Subcutaneous adipose tissue (tissue), 4 donors: ENCODE measurements around the gene CASP9. TPM values are rescaled to one million over a fixed set of nuclear protein-coding genes. Genes with fewer than 3 reads are reported as not detected.

Experiments used
- total RNA-seq, 4 donors: library from RNA; depleted of rRNA; stranded (reverse); fragments of >200 nt; gene quantifications; one replicate each; pipeline ENCODE4 v1.1.0, GENCODE V29; 2016
- TF ChIP-seq, protein P1 (sequence below): fragments of 450-650 bp; IDR thresholded peaks from one replicate; pipeline ENCODE4 v1.5.1; 2016; ENCODE audit warnings: low read depth, mild to moderate bottlenecking, control low read depth, antibody characterized with exemption, moderate library complexity

The CASP9 gene
- total RNA-seq, 4 donors from 2014 or later, result 10.1 to 12.1 (median 10.3) TPM

DNA sequence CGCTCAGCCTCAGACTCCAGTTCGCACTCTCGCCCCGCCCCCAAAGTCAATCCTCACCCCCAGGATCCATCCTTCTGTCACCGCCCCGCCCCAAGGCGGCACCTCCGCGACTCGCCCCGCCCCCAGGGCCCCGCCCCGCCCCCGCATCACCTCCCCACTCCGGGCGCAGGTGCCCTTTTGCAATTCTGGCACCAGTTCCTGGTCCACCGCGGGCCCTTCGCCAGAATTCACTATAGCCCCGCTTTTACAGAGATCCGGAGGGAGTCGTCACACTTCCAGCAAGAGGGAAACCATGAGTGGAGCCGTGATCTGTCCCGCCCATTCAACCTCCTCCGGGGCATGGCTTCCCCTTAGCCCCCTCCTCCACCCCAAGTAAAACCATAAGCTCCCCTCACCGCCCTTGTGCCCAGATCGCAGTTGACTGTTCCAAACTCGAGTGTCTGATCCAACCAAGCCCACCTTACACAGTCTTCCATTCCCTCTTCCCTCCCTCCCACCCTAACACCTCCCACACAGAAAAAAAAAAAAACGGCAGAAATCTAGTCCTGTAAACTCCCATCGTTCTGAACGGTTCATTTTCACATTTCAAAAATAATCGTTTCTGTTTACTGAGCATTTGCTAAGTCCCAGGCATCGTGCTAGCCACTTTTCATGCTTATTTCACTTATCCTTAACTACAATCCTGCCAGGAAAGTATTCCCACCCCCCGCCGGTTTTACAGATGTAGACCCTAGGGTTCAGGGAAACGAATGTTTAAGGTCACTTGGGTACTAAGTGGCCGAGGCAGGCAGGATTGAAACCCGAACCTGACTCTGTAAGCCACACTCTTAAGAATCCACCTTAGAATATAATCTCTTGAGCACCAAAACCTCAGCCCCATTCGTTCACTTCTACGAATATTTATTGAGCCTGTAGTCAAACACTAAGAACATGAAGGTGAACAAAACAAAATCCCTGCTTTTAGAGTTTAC lies 1.3 kb upstream of the CASP9 start:
- TF ChIP-seq, protein P1, sequence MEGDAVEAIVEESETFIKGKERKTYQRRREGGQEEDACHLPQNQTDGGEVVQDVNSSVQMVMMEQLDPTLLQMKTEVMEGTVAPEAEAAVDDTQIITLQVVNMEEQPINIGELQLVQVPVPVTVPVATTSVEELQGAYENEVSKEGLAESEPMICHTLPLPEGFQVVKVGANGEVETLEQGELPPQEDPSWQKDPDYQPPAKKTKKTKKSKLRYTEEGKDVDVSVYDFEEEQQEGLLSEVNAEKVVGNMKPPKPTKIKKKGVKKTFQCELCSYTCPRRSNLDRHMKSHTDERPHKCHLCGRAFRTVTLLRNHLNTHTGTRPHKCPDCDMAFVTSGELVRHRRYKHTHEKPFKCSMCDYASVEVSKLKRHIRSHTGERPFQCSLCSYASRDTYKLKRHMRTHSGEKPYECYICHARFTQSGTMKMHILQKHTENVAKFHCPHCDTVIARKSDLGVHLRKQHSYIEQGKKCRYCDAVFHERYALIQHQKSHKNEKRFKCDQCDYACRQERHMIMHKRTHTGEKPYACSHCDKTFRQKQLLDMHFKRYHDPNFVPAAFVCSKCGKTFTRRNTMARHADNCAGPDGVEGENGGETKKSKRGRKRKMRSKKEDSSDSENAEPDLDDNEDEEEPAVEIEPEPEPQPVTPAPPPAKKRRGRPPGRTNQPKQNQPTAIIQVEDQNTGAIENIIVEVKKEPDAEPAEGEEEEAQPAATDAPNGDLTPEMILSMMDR, result no peak

DNA sequence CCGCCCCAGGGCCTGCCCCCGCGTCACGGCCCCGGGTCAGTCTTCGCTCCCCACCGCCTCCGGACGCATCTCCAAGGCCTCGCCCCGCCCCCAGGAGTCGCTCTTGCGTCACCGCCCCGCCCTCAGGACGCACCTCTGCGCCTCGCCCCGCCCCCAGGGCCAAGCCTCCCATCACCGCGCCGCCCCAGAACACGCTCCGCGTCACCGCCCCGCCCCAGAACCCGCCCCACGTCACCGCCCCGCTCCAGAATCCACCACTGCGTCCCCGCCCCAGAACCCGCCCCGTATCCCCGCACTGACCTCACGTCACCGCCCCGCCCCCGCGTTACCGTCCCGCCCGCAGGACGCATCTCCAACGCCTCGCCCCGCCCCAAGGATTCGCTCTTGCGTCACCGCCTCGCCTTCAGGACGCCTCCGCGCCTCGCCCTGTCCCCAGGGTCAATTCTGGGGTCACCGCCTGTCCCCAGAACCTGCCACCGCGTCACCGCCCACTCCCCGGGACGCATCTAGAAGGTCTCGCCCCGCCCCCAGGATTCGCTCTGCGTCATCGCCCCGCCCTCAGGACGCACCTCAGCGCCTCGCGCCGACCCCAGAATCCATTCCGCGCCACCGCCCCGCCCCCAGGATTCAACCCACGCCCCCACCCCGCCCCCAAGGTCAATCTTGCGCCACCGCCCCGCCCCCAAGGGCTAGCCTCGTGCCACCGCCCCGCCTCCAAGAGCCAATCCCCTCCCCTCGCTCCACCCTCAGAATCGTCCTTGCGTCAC lies 451 bp upstream of the CASP9 start:
- TF ChIP-seq, protein P1, result no peak

DNA sequence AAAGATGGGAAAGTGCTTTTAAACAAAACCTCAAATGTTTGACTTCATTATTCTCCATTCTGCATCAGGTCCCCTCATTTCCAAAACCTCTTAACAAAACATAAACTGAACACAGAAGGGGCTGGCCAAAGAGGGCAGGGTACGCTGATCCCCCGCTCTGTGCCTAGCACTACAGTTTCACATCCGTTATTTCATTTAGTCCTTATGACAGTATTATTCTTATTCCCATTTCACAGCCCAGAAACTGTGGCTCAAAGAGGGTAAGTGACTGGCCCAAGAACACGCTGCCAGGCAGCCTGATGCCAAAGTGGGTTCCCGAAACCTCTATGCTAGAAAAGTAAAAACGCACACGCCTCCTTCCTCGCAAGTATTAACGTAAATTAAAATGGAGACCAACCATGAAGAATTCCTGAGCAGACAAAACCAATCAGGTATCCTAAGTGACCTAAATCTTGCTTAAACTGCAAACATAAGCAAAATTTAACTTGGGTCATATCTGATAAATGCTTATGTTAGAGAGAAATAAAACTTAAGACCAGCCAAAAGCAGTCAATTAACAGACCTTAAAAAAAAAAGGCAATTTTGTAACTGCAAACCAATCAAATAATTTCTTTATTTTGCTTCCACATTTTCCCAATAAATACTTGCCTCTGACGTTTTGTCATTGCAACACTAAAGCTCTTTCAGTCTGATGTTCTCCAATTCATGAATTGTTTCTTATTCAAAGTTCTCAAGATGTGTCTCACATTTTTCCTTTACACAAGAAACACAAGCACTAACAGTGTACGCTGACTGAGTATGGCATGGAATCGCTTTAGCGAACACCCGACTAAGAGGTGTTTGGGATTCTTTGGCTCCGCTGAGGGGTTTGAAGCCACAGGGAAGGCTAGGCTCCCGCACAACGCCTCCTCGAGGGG lies 653 bp downstream of the CASP9 start:
- TF ChIP-seq, protein P1, result no peak

DNA sequence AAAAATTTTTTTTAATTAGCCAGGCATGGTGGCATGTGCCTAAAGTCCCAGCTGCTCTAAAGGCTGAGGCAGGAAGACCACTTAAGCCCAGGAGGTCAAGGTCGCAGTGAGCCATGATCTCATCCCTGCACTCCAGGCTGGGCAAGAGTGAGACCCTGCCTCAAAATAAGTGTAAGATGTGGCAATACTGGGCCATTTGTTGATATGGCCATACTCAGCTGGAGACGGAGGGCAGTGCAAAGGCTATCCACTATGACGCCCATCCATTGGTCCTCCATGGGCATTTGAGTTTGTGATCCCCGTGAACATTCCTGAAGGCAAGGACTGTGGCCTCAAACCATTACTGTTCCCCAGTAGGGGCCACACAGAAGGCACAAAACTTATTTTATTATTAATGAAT lies 1.5 kb downstream of the CASP9 start:
- TF ChIP-seq, protein P1, result no peak

DNA sequence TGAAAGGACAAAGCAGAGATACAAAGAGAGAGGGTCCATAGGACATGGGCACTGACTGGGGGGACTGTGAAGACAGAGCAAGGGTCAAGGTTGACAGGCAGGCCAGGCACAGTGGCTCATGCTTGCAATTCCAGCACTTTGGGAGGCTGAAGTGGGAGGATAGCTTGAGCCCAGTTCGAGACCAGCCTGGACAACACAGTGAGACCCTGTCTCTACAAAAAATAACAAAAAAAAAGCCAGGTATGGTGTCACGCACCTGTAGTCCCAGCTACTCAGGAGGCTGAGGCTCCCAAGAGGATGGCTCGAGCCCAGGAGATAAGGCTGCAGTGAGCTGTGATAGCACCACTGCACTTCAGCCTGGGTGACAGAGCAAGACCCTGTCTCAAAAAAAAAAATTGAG lies 4.4 kb downstream of the CASP9 start:
- TF ChIP-seq, protein P1, result no peak

DNA sequence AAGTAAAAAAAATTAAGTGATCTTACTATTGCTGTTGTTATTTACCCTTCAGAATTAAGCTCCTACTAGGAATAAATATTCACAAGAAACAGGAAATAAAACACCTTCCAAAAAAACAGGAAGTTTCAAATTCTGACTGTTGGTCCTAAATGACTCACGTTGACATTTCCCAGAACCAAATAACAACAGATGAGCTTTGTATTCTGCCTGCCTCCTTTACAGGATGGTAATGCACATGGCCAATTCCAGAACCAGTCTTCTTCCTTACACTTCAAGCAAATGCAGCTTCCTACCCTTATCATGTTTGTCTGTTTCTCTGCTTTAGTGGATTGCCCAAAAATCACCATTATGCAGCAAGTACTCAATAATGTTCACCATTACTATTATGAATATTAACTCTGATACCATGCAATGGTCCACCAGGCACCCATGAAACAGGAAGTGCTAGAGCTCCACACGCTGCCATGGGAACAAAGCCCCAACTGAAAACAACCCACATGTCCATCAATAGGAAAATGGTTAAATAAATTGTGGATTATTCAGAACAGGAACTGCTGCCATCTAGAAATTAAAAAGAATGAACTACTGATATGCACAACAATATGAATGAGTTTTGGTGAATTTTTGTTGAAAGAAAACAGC lies 8.9 kb downstream of the CASP9 start:
- TF ChIP-seq, protein P1, result no peak
